ENCODE results near the gene PRLR.

DNA sequence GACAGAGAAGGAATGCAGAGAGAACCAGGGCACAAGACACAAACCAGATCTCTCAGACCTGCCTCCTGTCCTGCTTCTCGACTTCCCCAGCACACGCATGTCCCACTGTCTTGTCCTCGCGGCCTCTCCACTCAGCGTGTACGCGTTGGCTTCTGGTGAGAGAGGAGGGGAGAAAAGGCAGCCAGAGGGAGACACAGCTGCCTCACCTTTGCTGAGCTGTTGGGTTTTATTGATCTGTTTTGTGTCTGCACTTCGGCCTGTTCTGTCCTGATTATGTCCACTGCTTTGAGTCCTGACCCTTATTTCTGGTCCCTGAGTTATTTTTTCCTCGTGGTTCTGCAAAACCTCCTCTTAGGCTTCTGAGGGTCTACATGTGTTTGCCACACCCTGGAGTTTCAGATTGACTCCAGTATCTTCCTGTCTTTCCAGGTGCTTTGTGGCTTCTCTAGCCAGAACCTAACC, 95.0 kb downstream of the PRLR start:
- TF ChIP-seq TOE1 (IDR thresholded peaks at IDR 0.05; ENCODE audit: borderline replicate concordance) (no peak), TOE1 (CRISPR knock-in tag; IDR thresholded peaks at IDR 0.05; ENCODE audit: borderline replicate concordance, low read depth) (no peak), HIVEP1 (CRISPR knock-in tag; IDR thresholded peaks at IDR 0.05) (no peak), CBX8 (IDR thresholded peaks at IDR 0.05; ENCODE audit: borderline replicate concordance, extremely low read depth, low read depth, low read length, poor library complexity, severe bottlenecking) (no peak), ZSCAN29 (IDR thresholded peaks at IDR 0.05) (no peak)

Data from K562 (cell line).